ENCODE results near the gene UNC13D. TPM values are rescaled to one million over a fixed set of nuclear protein-coding genes. Genes with fewer than 3 reads are reported as not detected.

UNC13D gene
- total RNA-seq, 1 experiment from 2014 or later, result 20.2 TPM

DNA sequence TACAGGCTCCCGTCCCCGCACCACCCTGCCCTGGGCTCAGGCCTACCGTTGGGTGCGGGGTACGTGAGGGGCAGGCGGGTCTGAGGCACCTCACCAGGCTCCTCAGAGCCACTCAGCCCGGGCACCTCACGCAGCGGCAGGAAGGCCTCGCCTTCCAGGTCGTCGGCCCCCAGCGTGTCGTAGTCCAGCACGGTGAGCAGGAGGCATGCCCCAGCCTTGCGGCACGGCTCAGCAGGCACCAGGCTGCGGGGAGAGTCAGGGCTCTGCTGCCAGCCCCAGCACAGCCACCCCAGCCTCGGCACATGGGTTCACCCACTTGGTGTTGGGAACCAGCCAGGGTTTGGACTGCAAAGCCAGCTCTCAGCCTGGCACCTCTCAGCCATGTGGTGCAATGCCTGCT is 15.5 kb downstream of the UNC13D start:
- intact Hi-C loops (cut with micrococcal nuclease), result no loop called here
- POLR2A ChIA-PET, result interaction anchor here (0.9 kb wide), 1 partner anchor 49 kb away, joined by 4 read pairs; a partner anchor contains a TSS
- no peak overlapping the region for H2AFZ ChIP-seq (ENCODE audit: low read depth, low read length, poor library complexity, severe bottlenecking)
- ATAC-seq, result no peak
- no peak for DNase-seq (ENCODE audit: low read depth, low spot score)
- H3K9ac ChIP-seq (ENCODE audit: low read length), result no peak overlapping the region
- RAD21 ChIA-PET (ENCODE audit: low non-redundant PET in 1 of 2, low total read pairs in 2 of 2, uncharacterized antibody in 2 of 2, unreplicated experiment in 2 of 2), result no interaction called here
- no peaks in the 10 kb centered on the region for H3K79me2 ChIP-seq (ENCODE audit: insufficient read depth, low read length)
- H3K36me3 ChIP-seq (ENCODE audit: control insufficient read depth in 1 of 2, insufficient read depth in 2 of 2, low read length in 2 of 2), result peaks cover 1 to 13% of the 10 kb centered on the region in 2 experiments; a peak in 2 of 4 replicates
- H4K20me1 ChIP-seq (ENCODE audit: insufficient read depth), result no peaks in the 10 kb centered on the region
- CTCF ChIA-PET, result interaction anchor here (0.8 to 2.6 kb wide), 3 partner anchors 17 to 49 kb away, joined by 3 to 15 read pairs (median 3); partner anchors contain the start of gene TRIM47
- no peaks in the 10 kb centered on the region for H3K27me3 ChIP-seq (ENCODE audit: insufficient read depth, low read length)
- no peak overlapping the region; the same call in 1 of the 2 replicates for H3K27ac ChIP-seq (ENCODE audit: low read depth, low read length)
- H3K9me3 ChIP-seq (ENCODE audit: control insufficient read depth in 1 of 2, insufficient read depth in 1 of 2, low read depth in 1 of 2, low read length in 2 of 2), result no peaks in the 10 kb centered on the region
- no peak overlapping the region for H3K4me2 ChIP-seq (ENCODE audit: low read length)
- BruUV-seq (replicated peaks), result no TSS peak
- no peak overlapping the region for H3K4me3 ChIP-seq (replicated peaks in 1 of 2; ENCODE audit: low read depth in 1 of 2, low read length in 2 of 2)
- TF ChIP-seq RAD21 (IDR thresholded peaks at IDR 0.05; ENCODE audit: low read depth), result no peak
- TF ChIP-seq FOSL1 (IDR thresholded peaks at IDR 0.05; ENCODE audit: low read depth), result no peak
- no peak for TF ChIP-seq EGR1 (IDR thresholded peaks at IDR 0.05; ENCODE audit: low read depth)
- TF ChIP-seq TCF7L2 (IDR thresholded peaks at IDR 0.05; ENCODE audit: borderline replicate concordance, extremely low read depth, insufficient read depth, insufficient read length), result no peak
- TF ChIP-seq ZFX (IDR thresholded peaks at IDR 0.05), result no peak
- no peak for TF ChIP-seq SP1 (IDR thresholded peaks at IDR 0.05; ENCODE audit: low read depth)
- no peak for TF ChIP-seq SRF (IDR thresholded peaks at IDR 0.05; ENCODE audit: low read depth)
- TF ChIP-seq, protein P1, sequence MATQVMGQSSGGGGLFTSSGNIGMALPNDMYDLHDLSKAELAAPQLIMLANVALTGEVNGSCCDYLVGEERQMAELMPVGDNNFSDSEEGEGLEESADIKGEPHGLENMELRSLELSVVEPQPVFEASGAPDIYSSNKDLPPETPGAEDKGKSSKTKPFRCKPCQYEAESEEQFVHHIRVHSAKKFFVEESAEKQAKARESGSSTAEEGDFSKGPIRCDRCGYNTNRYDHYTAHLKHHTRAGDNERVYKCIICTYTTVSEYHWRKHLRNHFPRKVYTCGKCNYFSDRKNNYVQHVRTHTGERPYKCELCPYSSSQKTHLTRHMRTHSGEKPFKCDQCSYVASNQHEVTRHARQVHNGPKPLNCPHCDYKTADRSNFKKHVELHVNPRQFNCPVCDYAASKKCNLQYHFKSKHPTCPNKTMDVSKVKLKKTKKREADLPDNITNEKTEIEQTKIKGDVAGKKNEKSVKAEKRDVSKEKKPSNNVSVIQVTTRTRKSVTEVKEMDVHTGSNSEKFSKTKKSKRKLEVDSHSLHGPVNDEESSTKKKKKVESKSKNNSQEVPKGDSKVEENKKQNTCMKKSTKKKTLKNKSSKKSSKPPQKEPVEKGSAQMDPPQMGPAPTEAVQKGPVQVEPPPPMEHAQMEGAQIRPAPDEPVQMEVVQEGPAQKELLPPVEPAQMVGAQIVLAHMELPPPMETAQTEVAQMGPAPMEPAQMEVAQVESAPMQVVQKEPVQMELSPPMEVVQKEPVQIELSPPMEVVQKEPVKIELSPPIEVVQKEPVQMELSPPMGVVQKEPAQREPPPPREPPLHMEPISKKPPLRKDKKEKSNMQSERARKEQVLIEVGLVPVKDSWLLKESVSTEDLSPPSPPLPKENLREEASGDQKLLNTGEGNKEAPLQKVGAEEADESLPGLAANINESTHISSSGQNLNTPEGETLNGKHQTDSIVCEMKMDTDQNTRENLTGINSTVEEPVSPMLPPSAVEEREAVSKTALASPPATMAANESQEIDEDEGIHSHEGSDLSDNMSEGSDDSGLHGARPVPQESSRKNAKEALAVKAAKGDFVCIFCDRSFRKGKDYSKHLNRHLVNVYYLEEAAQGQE (IDR thresholded peaks at IDR 0.05; ENCODE audit: low read depth), result no peak
- TF ChIP-seq, protein P2, sequence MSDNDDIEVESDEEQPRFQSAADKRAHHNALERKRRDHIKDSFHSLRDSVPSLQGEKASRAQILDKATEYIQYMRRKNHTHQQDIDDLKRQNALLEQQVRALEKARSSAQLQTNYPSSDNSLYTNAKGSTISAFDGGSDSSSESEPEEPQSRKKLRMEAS (IDR thresholded peaks at IDR 0.05), result no peak
- TF ChIP-seq POLR2AphosphoS5 (IDR thresholded peaks at IDR 0.05; ENCODE audit: low read depth, low read length), result no peak
- TF ChIP-seq, protein P3, sequence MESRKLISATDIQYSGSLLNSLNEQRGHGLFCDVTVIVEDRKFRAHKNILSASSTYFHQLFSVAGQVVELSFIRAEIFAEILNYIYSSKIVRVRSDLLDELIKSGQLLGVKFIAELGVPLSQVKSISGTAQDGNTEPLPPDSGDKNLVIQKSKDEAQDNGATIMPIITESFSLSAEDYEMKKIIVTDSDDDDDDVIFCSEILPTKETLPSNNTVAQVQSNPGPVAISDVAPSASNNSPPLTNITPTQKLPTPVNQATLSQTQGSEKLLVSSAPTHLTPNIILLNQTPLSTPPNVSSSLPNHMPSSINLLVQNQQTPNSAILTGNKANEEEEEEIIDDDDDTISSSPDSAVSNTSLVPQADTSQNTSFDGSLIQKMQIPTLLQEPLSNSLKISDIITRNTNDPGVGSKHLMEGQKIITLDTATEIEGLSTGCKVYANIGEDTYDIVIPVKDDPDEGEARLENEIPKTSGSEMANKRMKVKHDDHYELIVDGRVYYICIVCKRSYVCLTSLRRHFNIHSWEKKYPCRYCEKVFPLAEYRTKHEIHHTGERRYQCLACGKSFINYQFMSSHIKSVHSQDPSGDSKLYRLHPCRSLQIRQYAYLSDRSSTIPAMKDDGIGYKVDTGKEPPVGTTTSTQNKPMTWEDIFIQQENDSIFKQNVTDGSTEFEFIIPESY (IDR thresholded peaks at IDR 0.05; ENCODE audit: extremely low read depth, insufficient replicate concordance, low read length), result no peak
- no peak for TF ChIP-seq POLR2A (IDR thresholded peaks at IDR 0.05; ENCODE audit: borderline replicate concordance, extremely low read depth, insufficient read depth, insufficient read length)
- TF ChIP-seq YY1 (IDR thresholded peaks at IDR 0.05; ENCODE audit: extremely low read depth, insufficient replicate concordance, low read depth, low read length), result no peak
- no peak for TF ChIP-seq EZH2phosphoT487 (IDR thresholded peaks at IDR 0.05; ENCODE audit: borderline replicate concordance)
- no peak for TF ChIP-seq ZNF274 (IDR thresholded peaks at IDR 0.05; ENCODE audit: low read depth, low read length)
- no peak for TF ChIP-seq ELF1 (IDR thresholded peaks at IDR 0.05; ENCODE audit: borderline replicate concordance, low read depth)
- TF ChIP-seq SIN3A (IDR thresholded peaks at IDR 0.05; ENCODE audit: low read depth), result no peak
- H3K9me2 ChIP-seq (ENCODE audit: insufficient read depth), result no peaks in the 10 kb centered on the region
- peaks cover 6 to 12% of the 10 kb centered on the region in 2 experiments; a peak in 2 of 4 replicates for H3K4me1 ChIP-seq (ENCODE audit: control insufficient read depth in 1 of 2, insufficient read depth in 2 of 2, low read length in 2 of 2)
